Caki2 (cell line): ENCODE results near the gene CREB3L4. TPM values are rescaled to one million over a fixed set of nuclear protein-coding genes. Genes with fewer than 3 reads are reported as not detected.

ENCODE experiments used
- DNase-seq: peaks from one replicate; pipeline ENCODE4 v3.0.0-alpha.2; 2015; ENCODE audit warnings: low read depth
- in situ Hi-C: cut with HindIII; loops from 2 replicates; pipeline ENCODE4 v1.10.0; 2016; ENCODE audit warnings: low sequenced_read_pairs, low pct_unique_long_range_greater_than_20kb, mixed read lengths
- total RNA-seq: library from RNA; depleted of rRNA; stranded (reverse); fragments of >200 nt; shearing (Covaris generic); gene quantifications from 2 replicates; pipeline ENCODE4 v1.2.3, GENCODE V29; 2014; ENCODE audit warnings: low replicate concordance

The CREB3L4 gene
- total RNA-seq, 1 experiment from 2014 or later, result 32.2 TPM

DNA sequence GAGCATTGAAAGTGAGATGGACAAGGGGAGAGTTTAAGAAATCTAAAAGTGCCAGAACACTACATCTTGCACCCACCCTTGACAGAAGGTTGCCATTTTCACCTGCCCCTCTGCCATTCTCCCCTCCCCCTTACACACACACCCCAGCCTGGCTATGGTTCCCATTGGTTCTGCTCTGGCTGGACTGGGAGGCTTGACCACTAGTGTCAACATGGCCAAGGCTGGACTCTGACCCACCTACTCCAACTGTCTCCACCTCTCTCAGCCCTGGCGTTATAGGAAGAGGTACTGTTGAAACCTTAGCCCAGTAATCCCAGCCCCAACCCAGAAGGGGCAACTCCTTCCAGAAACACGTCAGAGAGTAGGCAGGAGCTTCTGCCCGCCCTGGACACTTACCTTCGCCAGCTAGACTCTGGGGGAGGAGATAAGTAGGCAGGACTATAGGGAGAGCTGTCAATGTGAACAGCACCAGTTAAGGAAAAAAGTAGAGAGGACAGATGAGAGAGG, 13.8 kb upstream of the CREB3L4 start:
- no peak for DNase-seq
- in situ Hi-C loops, result no loop called here

- no peak for DNase-seq
- in situ Hi-C loops, result no loop called here
Observed at GRCh38 chr1:153954826-153955225, 12.9 kb upstream of the CREB3L4 start.

- in situ Hi-C loops, result no loop called here
Observed at GRCh38 chr1:153956997-153957715, 10.5 kb upstream of the CREB3L4 start.

DNA sequence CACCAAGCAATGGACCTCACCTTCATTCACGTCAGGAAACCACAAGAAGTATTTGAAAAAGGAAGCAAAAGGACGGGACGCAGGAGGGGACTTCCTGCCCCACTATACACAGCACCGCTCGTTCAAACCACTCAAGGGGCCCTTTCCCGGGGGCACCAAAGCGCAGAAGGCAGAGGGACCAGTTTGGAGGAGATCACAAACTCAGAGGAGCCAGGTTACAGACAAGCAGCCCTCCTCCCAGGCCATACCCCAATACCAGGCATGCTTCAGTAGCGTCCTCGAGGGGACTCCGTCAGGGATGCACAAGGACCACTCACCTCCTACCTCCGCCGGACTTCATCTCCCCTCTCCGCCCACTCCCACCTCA, 10.0 kb upstream of the CREB3L4 start:
- no peak for DNase-seq
- in situ Hi-C loops, result no loop called here

More at GRCh38 chr1:153956997-153957715, 10.5 kb upstream of the CREB3L4 start:
- no peak for DNase-seq

DNA sequence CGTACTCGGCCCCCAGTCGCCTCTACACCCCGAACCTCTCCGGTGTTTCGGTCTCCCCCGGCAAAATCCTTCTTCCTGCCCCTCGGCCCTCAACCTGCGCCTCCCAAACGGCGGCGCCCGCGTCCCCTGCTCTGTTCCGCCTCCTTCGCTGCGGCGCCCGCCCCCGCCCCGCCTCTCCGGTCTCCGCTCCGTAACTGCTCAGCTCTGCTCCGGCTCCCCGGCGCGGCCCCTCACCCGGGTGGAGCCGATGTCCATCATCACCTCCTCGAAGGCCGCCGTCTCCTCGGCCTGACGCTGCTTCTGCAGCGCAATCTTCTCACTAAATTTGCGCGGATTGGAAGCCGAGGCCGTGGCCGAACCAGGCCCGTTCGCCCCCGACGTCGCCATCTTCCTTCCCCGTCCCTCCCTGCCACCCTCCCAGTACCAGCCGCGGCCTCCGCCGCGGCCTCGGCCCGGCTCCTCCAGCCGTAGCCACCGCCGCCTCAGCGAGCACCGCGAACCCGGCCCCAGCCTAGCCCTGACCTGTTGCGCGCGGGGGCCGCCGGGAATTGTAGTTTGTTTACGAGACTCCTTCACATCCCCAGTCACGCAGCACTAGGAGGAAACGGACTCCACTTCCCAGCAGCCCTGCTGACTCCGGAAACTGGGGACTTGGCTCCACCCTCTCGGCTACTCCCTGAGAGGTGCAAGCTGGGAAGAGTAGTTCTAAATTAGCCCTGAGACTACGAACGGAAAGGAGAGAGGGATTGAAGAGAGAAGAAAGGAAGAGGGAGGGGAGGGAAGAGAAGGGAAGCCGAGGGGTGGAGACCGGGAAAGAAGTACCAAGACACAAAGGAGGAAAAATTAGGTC, 9.4 kb upstream of the CREB3L4 start, which contains the start of gene CRTC2:
Gene CRTC2, minus strand, starts transcription at position 502 of the 850 bp plus-strand sequence. Its CDS starts 115 bp downstream, at position 387.
- peak; percentile 97 for DNase-seq
- in situ Hi-C loops, result no loop called here

DNA sequence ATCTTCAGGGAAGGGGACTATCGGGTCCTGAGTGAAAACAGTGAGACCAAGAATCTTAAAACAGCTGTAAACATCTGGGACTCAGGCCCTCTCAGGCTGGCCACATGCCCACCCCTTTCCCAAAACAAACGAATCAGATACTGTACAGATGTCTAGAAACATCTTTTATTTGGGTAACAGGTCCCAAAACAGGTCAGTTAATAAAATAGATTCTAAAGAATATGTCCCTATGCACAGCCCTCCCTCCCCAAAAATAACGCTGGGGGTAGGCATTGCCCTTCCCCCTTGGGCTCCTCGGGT, 8.8 kb upstream of the CREB3L4 start:
- in situ Hi-C loops, result no loop called here
- no peak for DNase-seq

- in situ Hi-C loops, result no loop called here
- DNase-seq, result no peak
Observed at GRCh38 chr1:153959454-153959853, 8.2 kb upstream of the CREB3L4 start.

- in situ Hi-C loops, result no loop called here
- DNase-seq, result no peak
Observed at GRCh38 chr1:153960206-153960605, 7.5 kb upstream of the CREB3L4 start.

DNA sequence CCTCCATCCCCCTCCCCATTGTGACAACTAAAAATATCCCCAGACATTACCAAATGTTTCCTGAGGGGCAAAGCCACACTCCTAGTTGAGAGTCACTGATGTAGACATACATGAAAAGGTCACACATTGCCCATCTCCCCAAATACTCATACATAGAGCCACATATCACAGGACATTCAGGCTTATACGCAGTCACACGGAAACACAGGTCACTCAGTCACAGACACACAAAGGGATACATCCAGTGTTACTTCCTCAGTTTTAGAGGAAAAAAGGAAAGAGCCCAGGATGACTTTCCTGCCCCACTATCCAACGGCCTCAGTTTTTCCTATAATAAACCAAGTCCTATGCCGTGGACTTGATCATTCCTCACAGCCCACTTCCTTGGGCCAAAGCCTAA, 6.3 kb upstream of the CREB3L4 start:
- in situ Hi-C loops, result no loop called here
- DNase-seq, result no peak

DNA sequence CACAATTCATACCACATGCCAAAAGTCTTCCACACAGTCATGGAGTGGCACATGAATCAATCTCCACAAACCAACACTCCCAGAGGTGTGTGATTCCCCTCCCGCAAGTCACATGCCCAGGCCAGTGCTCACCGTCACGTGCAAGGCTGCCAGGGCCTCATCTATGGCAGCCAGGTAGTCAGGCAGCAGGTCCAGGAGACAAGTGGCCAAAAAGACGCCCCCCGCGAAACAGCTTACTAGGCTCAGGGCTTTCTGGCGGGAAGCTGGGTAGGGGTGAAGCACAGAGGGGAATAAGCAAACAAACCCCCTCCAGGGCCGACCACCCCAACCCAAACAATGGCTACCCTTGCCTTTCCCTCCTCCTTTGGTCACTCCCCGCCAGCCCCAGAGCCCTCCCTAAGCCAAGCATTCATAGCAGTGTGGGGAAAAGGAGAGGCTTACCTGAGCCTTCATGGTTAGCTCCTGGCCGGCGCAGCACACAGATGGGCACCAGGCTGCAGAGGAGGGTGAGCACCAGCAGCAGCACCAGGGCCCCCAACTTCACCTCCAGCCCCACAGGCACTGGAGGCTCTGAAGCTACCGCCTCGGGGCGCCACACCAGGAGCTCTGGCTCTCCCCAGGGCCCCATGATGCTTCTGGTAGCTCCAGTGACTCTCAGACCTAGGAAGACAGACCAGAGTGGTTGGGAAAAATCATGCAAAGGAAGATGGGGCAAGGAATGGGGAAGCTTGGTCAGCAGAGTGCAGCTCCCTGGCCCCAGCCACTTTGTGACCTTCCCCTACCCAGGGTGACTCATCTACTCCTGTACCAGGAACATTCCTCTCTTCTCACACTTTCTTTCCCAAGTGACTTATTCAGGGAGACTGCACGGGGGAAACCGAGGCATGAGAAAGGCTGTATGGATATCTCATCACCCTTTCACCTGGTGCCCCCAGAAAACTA, 5.3 kb upstream of the CREB3L4 start:
- in situ Hi-C loops, result no loop called here
- peak; percentile 55 for DNase-seq

DNA sequence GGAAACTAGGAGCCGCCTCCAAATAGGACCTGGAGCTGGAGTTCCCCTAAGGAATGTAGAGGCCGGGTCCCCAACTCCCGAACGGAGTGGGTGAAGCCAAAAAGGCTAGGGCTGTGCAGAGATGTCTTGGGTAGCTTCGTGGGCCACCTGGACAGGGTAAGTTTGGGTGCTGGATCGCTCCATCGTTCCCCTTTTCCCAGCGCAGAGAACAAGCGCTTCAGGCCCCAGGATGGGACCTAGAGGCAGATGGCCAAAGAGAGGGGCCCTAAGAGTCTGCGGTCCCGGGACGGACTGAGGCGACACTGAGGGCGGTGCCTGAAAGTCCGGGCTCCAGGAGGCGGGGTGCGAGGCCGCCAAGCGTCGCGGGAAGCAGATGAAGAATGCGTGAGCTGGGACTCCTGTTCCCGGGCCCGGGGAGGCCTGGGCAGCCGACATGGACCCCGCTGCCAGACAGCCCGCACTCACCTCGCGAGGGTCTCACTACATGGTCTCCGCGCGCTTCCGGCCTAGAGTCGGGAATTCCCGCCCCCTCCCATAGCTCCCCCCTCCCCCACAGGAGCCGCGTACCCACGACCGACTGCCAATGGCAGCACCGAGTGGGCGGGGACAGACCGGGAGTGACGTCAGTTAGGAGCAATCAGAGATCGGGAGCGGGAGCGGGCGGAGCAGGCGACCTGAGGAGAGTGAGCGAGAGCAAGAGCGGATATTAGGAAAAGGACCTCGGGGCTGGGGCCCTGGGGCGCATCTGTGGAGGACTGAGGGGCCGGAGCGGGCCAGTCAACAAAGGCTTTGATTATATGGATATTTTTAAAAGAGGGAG, 4.5 kb upstream of the CREB3L4 start, which contains the start of gene SLC39A1:
Gene SLC39A1, minus strand, starts transcription at position 508 of the 820 bp plus-strand sequence. CDS start 822 bp downstream, outside the sequence.
- DNase-seq, result peak; percentile 96
- in situ Hi-C loops, result no loop called here

- DNase-seq, result no peak
- in situ Hi-C loops, result no loop called here
Observed at GRCh38 chr1:153963850-153964331, 3.8 kb upstream of the CREB3L4 start.

- DNase-seq, result no peak
- in situ Hi-C loops, result no loop called here
Observed at GRCh38 chr1:153968000-153968363, 280 bp downstream of the CREB3L4 start.

- in situ Hi-C loops, result no loop called here
- no peak for DNase-seq
Observed at GRCh38 chr1:153968408-153968807, 706 bp downstream of the CREB3L4 start.

GRCh38 chr1:153968972-153969371, 1.3 kb downstream of the CREB3L4 start:
- no peak for DNase-seq
- in situ Hi-C loops, result no loop called here

DNA sequence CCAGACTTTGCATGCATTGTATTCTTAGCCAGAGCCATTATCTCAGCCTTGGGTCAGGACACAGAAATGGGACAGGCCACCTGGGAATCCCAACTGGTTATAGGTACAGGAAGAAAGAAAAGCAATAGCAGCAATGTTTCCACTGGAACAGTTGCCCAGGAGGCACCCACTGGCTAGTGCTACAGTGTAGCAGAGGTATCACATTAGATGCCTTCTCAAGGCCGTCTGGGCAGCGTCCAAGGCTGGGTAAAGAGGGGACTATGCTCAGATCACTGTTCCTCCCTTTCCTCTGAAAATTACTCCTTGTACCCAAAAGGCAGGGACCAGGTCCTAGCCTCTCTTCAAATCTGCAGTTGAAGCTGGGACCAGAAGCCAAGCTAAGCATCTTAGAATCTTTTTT, 2.6 kb downstream of the CREB3L4 start:
- in situ Hi-C loops, result no loop called here

GRCh38 chr1:153973071-153973470, 5.4 kb downstream of the CREB3L4 start:
- in situ Hi-C loops, result no loop called here
- DNase-seq, result no peak

More for the DNA sequence above, 2.6 kb downstream of the CREB3L4 start:
- no peak for DNase-seq
